ENCODE measurements around the gene RAP1GAP. TPM values are rescaled to one million over a fixed set of nuclear protein-coding genes. Genes with fewer than 3 reads are reported as not detected.

The RAP1GAP gene
- polyA plus RNA-seq, 3 donors, result 0.04 TPM; not detected in 2

- H3K4me1 ChIP-seq (ENCODE audit: control insufficient read depth in 1 of 2, insufficient read depth in 2 of 2, low read length in 2 of 2), result no peaks in the 10 kb centered on the region
- TF ChIP-seq CTCF (IDR thresholded peaks at IDR 0.05), result no peak
- 95% methylated on average over 7 of the region's 7 CpGs for WGBS (ENCODE audit: insufficient coverage)
- H3K36me3 ChIP-seq (replicated peaks in 1 of 2; ENCODE audit: control insufficient read depth in 1 of 2, insufficient read depth in 2 of 2, low read length in 2 of 2), result no peaks in the 10 kb centered on the region
- H3K36me3 Mint-ChIP-seq, result peaks cover 0 to 2% of the 10 kb centered on the region in 2 donors
- no peak for DNase-seq
- H3K27me3 ChIP-seq (ENCODE audit: control insufficient read depth in 2 of 2, insufficient read depth in 2 of 2, low read length in 2 of 2), result peaks cover 5 to 27% of the 10 kb centered on the region in 2 donors
- intact Hi-C loops (cut with micrococcal nuclease), result no loop called here
- no peaks in the 10 kb centered on the region for H4K20me1 ChIP-seq (ENCODE audit: insufficient read depth, low read length)
- H3K4me3 ChIP-seq (replicated peaks in 1 of 3; ENCODE audit: low read depth in 2 of 3, low read length in 3 of 3), result no peak overlapping the region
- H3K4me2 ChIP-seq (replicated peaks; ENCODE audit: extremely low read depth, low read length, poor library complexity, severe bottlenecking), result no peak overlapping the region
- H3K4me3 Mint-ChIP-seq, result no peak overlapping the region
- peaks cover 4% of the 10 kb centered on the region for H3K4me1 Mint-ChIP-seq
- no peaks in the 10 kb centered on the region for H3K79me2 ChIP-seq (ENCODE audit: insufficient read depth, low read length)
- H3K9ac ChIP-seq (ENCODE audit: insufficient read depth, low read length, poor library complexity, severe bottlenecking), result no peak overlapping the region
- H3K9me3 ChIP-seq (replicated peaks in 1 of 2; ENCODE audit: control insufficient read depth in 1 of 2, insufficient read depth in 1 of 2, low read length in 2 of 2), result no peaks in the 10 kb centered on the region
- H2AFZ ChIP-seq (ENCODE audit: insufficient read depth, low read depth, low read length, poor library complexity, severe bottlenecking), result no peak overlapping the region
- H3K27ac ChIP-seq (ENCODE audit: low read depth in 1 of 2, low read length in 2 of 2), result no peak overlapping the region
- H3K9me3 Mint-ChIP-seq, result peaks cover 0 to 5% (median 0%) of the 10 kb centered on the region in 7 donors
- no peak overlapping the region for H3K27ac Mint-ChIP-seq
- H3K27me3 Mint-ChIP-seq (ENCODE audit: low read depth in 3 of 3), result peaks cover 22 to 47% (median 29%) of the 10 kb centered on the region in 3 donors
Measured at GRCh38 chr1:21618059-21618458, 51.1 kb downstream of the RAP1GAP start.

- no peak overlapping the region for H3K27ac Mint-ChIP-seq
- Histone ChIP-seq H4K20me1 (ENCODE audit: insufficient read depth, low read length) (no peaks in the 10 kb centered on the region), H3K4me3 (replicated peaks in 1 of 3; ENCODE audit: low read depth in 2 of 3, low read length in 3 of 3) (no peak overlapping the region), H3K79me2 (ENCODE audit: insufficient read depth, low read length) (no peaks in the 10 kb centered on the region), H3K36me3 (replicated peaks in 1 of 2; ENCODE audit: control insufficient read depth in 1 of 2, insufficient read depth in 2 of 2, low read length in 2 of 2) (no peaks in the 10 kb centered on the region), H3K27ac (ENCODE audit: low read depth in 1 of 2, low read length in 2 of 2) (no peak overlapping the region), H3K4me1 (ENCODE audit: control insufficient read depth in 1 of 2, insufficient read depth in 2 of 2, low read length in 2 of 2) (no peaks in the 10 kb centered on the region), H3K4me2 (replicated peaks; ENCODE audit: extremely low read depth, low read length, poor library complexity, severe bottlenecking) (no peak overlapping the region), H3K27me3 (ENCODE audit: control insufficient read depth in 2 of 2, insufficient read depth in 2 of 2, low read length in 2 of 2) (peaks cover 3 to 22% of the 10 kb centered on the region in 2 donors), H2AFZ (ENCODE audit: insufficient read depth, low read depth, low read length, poor library complexity, severe bottlenecking) (no peak overlapping the region), H3K9me3 (replicated peaks in 1 of 2; ENCODE audit: control insufficient read depth in 1 of 2, insufficient read depth in 1 of 2, low read length in 2 of 2) (no peaks in the 10 kb centered on the region), H3K9ac (ENCODE audit: insufficient read depth, low read length, poor library complexity, severe bottlenecking) (no peak overlapping the region)
- WGBS (ENCODE audit: insufficient coverage), result 96% methylated on average over 7 of the region's 16 CpGs
- H3K9me3 Mint-ChIP-seq, result peaks cover 0 to 2% (median 0%) of the 10 kb centered on the region in 7 donors
- peaks cover 1% of the 10 kb centered on the region for H3K4me1 Mint-ChIP-seq
- no peaks in the 10 kb centered on the region for H3K36me3 Mint-ChIP-seq
- H3K27me3 Mint-ChIP-seq (ENCODE audit: low read depth in 3 of 3), result peaks cover 20 to 46% (median 24%) of the 10 kb centered on the region in 3 donors
- intact Hi-C loops (cut with micrococcal nuclease), result no loop called here
- no peak for DNase-seq
- no peak overlapping the region for H3K4me3 Mint-ChIP-seq
- no peak for TF ChIP-seq CTCF (IDR thresholded peaks at IDR 0.05)
Measured at GRCh38 chr1:21617126-21617738, 51.9 kb downstream of the RAP1GAP start.
